ENCODE measurements around the gene DNAJB8. TPM values are rescaled to one million over a fixed set of nuclear protein-coding genes. Genes with fewer than 3 reads are reported as not detected.

Gene DNAJB8
- polyA plus RNA-seq, 1 donor, result not detected

DNA sequence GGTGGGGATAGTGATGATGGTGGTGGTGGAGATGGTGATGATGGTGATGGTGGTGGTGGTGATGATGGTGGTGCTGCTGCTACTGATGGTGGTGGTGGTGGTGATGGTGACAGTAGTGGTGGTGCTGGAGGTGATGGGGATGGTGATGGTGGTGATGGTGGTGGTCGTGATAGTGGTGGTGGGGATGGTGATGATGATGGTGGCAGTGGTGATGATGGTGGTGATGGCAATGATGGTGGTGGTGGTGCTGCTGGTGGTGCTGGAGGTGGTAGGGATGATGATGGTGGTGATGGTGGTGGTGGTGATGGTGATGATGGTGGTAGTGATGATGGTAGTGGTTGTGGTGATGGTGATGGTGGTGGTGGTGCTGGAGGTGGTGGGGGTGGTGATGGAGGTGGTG, 21.3 kb downstream of the DNAJB8 start:
- Histone ChIP-seq H3K4me1 (ENCODE audit: control insufficient read depth, insufficient read depth, low read length) (no peaks in the 10 kb centered on the region), H3K27ac (ENCODE audit: low read length) (no peak overlapping the region), H3K27me3 (ENCODE audit: control insufficient read depth, insufficient read depth, low read length) (peaks cover 24% of the 10 kb centered on the region), H3K36me3 (ENCODE audit: control insufficient read depth, insufficient read depth, low read length) (no peaks in the 10 kb centered on the region), H3K4me3 (ENCODE audit: low read length) (no peak overlapping the region), H3K9me3 (ENCODE audit: control insufficient read depth, low read depth, low read length) (no peaks in the 10 kb centered on the region)
- WGBS (ENCODE audit: insufficient coverage, low lambda C conversion rate), result no CpG with 5 or more reads among the region's 1 CpG
- DNase-seq, result no peak

DNA sequence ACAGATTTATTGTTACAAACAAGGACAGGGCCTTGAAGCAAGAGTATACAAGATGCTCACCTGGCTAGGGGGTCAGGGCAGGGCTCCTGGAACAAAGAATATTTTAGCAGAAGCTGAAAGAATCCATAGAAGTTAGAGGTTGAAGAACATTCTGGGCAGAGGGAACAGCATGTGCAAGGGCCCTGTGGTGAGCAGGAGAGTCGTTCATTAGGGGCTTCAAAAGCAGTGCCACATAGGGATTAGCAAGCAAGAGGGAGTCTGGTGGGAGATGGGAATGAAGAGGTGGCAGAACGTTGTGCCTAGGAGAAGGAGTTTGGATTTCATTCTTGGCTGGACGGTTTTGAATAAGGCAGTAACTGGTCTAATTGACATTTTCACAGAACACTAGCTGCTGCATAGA, 22.9 kb downstream of the DNAJB8 start:
- H3K27me3 ChIP-seq (ENCODE audit: control insufficient read depth, insufficient read depth, low read length), result peaks cover 32% of the 10 kb centered on the region
- WGBS (ENCODE audit: insufficient coverage, low lambda C conversion rate), result 57% methylated on average over 2 of the region's 3 CpGs
- H3K27ac ChIP-seq (ENCODE audit: low read length), result no peak overlapping the region
- H3K9me3 ChIP-seq (ENCODE audit: control insufficient read depth, low read depth, low read length), result no peaks in the 10 kb centered on the region
- H3K36me3 ChIP-seq (ENCODE audit: control insufficient read depth, insufficient read depth, low read length), result no peaks in the 10 kb centered on the region
- no peak overlapping the region for H3K4me3 ChIP-seq (ENCODE audit: low read length)
- DNase-seq, result no peak
- no peaks in the 10 kb centered on the region for H3K4me1 ChIP-seq (ENCODE audit: control insufficient read depth, insufficient read depth, low read length)

DNA sequence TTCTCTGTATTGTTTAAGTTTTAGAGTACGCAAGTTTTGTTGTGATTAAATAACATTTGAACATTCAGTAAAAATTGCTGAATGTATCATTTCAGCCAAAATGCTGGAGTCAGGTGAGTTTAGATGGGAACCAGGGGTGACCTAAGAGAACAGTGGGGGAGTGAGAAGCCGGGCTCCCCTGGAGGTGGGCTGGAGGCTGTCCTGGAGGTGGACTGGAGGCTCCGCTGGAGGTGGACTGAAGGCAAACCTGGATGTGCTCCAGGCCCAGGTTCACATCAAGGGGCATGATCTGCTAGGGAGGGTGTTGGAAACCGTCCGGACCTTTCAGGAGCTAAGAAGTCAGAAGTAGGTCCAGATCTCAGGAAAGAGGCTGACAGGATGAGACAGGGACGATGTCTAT, 23.7 kb downstream of the DNAJB8 start:
- Histone ChIP-seq H3K9me3 (ENCODE audit: control insufficient read depth, low read depth, low read length) (no peaks in the 10 kb centered on the region), H3K27me3 (ENCODE audit: control insufficient read depth, insufficient read depth, low read length) (peaks cover 37% of the 10 kb centered on the region), H3K4me3 (ENCODE audit: low read length) (no peak overlapping the region), H3K4me1 (ENCODE audit: control insufficient read depth, insufficient read depth, low read length) (no peaks in the 10 kb centered on the region), H3K27ac (ENCODE audit: low read length) (no peak overlapping the region), H3K36me3 (ENCODE audit: control insufficient read depth, insufficient read depth, low read length) (no peaks in the 10 kb centered on the region)
- WGBS (ENCODE audit: insufficient coverage, low lambda C conversion rate), result 100% methylated on average over 1 of the region's 6 CpGs
- no peak for DNase-seq

DNA sequence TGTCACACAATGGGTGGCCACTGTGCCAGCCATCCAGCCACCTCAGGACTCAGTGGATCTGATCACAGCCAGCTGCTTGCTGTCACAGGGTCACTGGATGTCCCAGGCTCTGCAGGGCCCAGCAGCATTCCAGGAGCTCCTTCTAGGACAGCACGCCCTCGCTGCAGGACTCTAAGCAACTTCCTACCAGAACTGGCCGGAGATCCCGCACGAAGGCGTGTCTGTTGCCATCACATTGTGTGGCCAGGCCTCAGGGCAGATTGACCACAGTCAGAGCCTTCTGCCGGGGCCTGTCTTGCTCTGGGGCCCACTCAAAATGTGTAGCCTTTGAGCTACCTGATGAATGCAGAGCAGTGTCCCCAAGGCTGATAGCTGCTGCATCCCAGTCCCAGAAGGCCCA, 24.6 kb downstream of the DNAJB8 start:
- no CpG with 5 or more reads among the region's 7 CpGs for WGBS (ENCODE audit: insufficient coverage, low lambda C conversion rate)
- Histone ChIP-seq H3K4me3 (ENCODE audit: low read length) (no peak overlapping the region), H3K9me3 (ENCODE audit: control insufficient read depth, low read depth, low read length) (no peaks in the 10 kb centered on the region), H3K4me1 (ENCODE audit: control insufficient read depth, insufficient read depth, low read length) (no peaks in the 10 kb centered on the region), H3K27ac (ENCODE audit: low read length) (no peak overlapping the region), H3K36me3 (ENCODE audit: control insufficient read depth, insufficient read depth, low read length) (no peaks in the 10 kb centered on the region), H3K27me3 (ENCODE audit: control insufficient read depth, insufficient read depth, low read length) (peaks cover 30% of the 10 kb centered on the region)
- DNase-seq, result no peak

DNA sequence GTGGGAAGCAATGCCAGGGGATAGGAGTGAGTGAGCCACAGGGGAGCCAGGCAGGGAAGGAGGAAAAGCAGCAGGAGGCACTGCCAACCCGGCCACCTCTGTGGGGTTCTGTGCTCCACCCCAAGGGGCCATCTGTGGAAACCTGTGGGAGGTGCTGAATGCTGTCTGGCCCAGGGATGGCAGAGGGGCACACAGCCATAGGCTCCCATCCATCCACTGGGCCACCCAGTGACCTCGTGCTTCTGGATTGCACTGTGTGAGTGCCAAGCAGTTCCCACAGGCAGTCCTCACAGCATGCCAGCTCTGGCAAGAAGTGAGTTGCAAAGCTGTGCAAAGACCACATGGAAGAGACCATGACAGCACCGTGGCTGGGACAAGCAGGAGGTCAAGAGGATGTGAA, 27.5 kb downstream of the DNAJB8 start:
- WGBS (ENCODE audit: insufficient coverage, low lambda C conversion rate), result no CpG with 5 or more reads among the region's 3 CpGs
- no peak for DNase-seq
- Histone ChIP-seq H3K36me3 (ENCODE audit: control insufficient read depth, insufficient read depth, low read length) (no peaks in the 10 kb centered on the region), H3K4me3 (ENCODE audit: low read length) (no peak overlapping the region), H3K4me1 (ENCODE audit: control insufficient read depth, insufficient read depth, low read length) (no peaks in the 10 kb centered on the region), H3K27me3 (ENCODE audit: control insufficient read depth, insufficient read depth, low read length) (peaks cover 48% of the 10 kb centered on the region), H3K27ac (ENCODE audit: low read length) (no peak overlapping the region), H3K9me3 (ENCODE audit: control insufficient read depth, low read depth, low read length) (no peaks in the 10 kb centered on the region)

DNA sequence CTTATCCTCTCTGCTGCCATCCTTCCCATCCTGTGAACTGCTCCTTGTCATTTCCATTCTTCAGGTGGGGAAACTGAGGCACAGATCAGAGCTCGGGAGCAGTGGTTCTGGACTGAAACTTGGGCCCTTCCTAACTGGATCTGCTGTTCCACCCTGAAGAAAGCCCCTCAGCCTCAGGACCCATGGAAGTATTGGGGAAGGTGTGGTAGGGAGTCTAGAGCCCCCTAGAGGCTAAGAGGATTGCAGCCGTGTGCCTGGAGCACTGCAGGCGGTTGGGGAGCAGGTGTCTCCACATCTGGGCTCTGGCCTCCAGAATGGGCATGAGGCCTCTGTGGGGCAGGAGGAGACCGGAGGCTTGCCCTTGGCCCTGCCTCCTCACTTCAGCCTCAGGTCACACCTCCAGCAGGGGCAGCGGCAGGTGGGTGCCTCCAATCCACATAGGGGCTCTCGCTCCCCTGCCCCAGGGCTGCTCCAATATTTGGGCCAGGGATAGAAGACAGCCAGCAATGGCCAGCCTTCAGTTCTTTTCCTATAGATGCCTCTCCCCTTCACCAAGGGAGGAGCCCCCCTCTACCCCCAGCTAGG, 28.1 kb downstream of the DNAJB8 start:
- H3K4me3 ChIP-seq (ENCODE audit: low read length), result no peak overlapping the region
- peaks cover 54% of the 10 kb centered on the region for H3K27me3 ChIP-seq (ENCODE audit: control insufficient read depth, insufficient read depth, low read length)
- no peak for DNase-seq
- H3K4me1 ChIP-seq (ENCODE audit: control insufficient read depth, insufficient read depth, low read length), result no peaks in the 10 kb centered on the region
- no peak overlapping the region for H3K27ac ChIP-seq (ENCODE audit: low read length)
- no peaks in the 10 kb centered on the region for H3K9me3 ChIP-seq (ENCODE audit: control insufficient read depth, low read depth, low read length)
- WGBS (ENCODE audit: insufficient coverage, low lambda C conversion rate), result 100% methylated on average over 1 of the region's 6 CpGs
- H3K36me3 ChIP-seq (ENCODE audit: control insufficient read depth, insufficient read depth, low read length), result no peaks in the 10 kb centered on the region

DNA sequence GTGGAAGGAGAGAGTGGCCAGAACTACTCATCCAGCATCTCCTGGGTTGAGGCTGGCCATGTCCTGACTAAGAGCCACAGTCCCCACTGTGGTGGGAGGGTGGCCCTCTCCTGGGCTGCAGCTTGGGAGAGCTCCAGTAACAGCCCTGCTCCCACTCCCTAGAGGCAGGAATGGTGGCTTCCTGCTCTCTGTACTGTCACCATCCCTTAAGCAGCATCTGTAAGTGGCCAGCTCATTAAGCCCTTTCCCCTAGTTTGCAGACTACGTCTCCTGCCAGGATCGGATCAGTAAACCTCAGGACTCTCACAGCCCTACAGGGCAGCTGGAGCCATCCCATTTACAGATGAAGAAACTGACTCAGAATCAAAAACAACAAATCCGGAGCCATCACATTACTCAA, 30.5 kb downstream of the DNAJB8 start:
- Histone ChIP-seq H3K36me3 (ENCODE audit: control insufficient read depth, insufficient read depth, low read length) (no peaks in the 10 kb centered on the region), H3K4me3 (ENCODE audit: low read length) (no peak overlapping the region), H3K27ac (ENCODE audit: low read length) (no peak overlapping the region), H3K4me1 (ENCODE audit: control insufficient read depth, insufficient read depth, low read length) (peaks cover 4% of the 10 kb centered on the region), H3K9me3 (ENCODE audit: control insufficient read depth, low read depth, low read length) (no peaks in the 10 kb centered on the region), H3K27me3 (ENCODE audit: control insufficient read depth, insufficient read depth, low read length) (peaks cover 73% of the 10 kb centered on the region)
- DNase-seq, result no peak
- WGBS (ENCODE audit: insufficient coverage, low lambda C conversion rate), result no CpG with 5 or more reads among the region's 3 CpGs

DNA sequence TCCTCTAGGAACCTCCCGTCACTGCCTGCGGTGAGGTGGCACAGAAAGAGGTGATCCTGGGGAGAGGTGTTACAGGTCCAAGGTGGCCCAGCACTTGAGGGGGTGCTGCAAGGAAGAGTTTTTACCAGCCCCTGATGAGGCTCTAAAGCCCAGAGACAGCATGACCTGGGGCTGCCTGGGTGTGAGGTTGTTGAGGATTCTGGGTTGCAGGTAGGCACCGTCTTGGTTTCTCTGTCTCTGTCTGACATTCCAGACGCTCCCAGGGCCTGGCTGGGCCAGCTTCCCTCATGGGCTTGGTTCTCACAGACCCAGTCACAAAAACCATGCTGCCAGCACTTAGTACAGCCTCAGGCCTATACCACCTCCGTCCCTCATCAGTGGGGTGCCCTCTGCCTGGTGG, 31.1 kb downstream of the DNAJB8 start:
- no peak for DNase-seq
- Histone ChIP-seq H3K4me1 (ENCODE audit: control insufficient read depth, insufficient read depth, low read length) (peaks cover 4% of the 10 kb centered on the region), H3K27ac (ENCODE audit: low read length) (no peak overlapping the region), H3K36me3 (ENCODE audit: control insufficient read depth, insufficient read depth, low read length) (no peaks in the 10 kb centered on the region), H3K27me3 (ENCODE audit: control insufficient read depth, insufficient read depth, low read length) (peaks cover 74% of the 10 kb centered on the region), H3K9me3 (ENCODE audit: control insufficient read depth, low read depth, low read length) (no peaks in the 10 kb centered on the region), H3K4me3 (ENCODE audit: low read length) (no peak overlapping the region)
- WGBS (ENCODE audit: insufficient coverage, low lambda C conversion rate), result no CpG with 5 or more reads among the region's 5 CpGs

DNA sequence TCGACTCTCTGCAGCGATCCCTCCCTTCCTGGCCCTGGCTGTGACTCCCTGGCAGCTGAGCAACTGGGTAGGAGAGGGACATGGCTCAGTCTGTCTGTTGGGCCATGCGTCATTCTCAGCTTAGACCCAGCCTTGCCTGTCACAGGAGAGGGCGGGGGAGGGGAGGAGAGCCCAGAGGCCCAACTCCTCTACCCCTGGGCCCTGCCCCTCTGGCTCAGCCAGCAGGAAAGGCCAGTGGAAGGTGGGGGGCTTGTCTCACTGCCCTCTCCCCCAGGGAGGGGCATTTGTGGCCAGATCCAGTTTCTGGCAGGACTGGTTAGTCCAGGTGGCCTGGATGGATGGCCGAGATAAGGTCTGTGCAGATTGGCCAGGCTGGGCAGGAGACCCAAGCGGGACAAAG, 31.6 kb downstream of the DNAJB8 start:
- WGBS (ENCODE audit: insufficient coverage, low lambda C conversion rate), result no CpG with 5 or more reads among the region's 6 CpGs
- no peak for DNase-seq
- H3K27ac ChIP-seq (ENCODE audit: low read length), result no peak overlapping the region

DNA sequence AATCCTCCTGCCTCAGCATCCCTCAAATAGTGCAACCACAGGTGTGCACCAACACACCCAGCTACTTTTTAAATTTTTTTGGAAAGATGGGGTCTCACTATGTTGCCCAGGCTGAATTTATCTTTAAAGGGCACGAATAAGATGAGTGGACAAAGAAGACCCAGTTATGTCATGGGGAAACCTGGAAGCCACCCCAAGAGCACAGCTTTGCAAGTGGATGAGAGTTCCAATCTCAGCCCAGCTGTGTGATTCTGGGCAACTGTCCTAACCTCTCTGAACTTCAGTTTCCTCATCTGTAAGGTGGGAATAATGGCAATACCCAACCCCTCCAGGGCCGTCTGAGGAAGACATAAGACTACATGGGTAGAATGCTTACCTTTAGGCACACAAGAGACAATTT, 32.2 kb downstream of the DNAJB8 start:
- Histone ChIP-seq H3K27ac (ENCODE audit: low read length) (no peak overlapping the region), H3K9me3 (ENCODE audit: control insufficient read depth, low read depth, low read length) (no peaks in the 10 kb centered on the region), H3K27me3 (ENCODE audit: control insufficient read depth, insufficient read depth, low read length) (peaks cover 78% of the 10 kb centered on the region), H3K36me3 (ENCODE audit: control insufficient read depth, insufficient read depth, low read length) (no peaks in the 10 kb centered on the region), H3K4me3 (ENCODE audit: low read length) (no peak overlapping the region), H3K4me1 (ENCODE audit: control insufficient read depth, insufficient read depth, low read length) (peaks cover 4% of the 10 kb centered on the region)
- no peak for DNase-seq
- WGBS (ENCODE audit: insufficient coverage, low lambda C conversion rate), result no CpG with 5 or more reads among the region's 2 CpGs

More for the DNA sequence above, 31.6 kb downstream of the DNAJB8 start:
- H3K9me3 ChIP-seq (ENCODE audit: control insufficient read depth, low read depth, low read length), result no peaks in the 10 kb centered on the region
- H3K4me1 ChIP-seq (ENCODE audit: control insufficient read depth, insufficient read depth, low read length), result peaks cover 4% of the 10 kb centered on the region
- H3K36me3 ChIP-seq (ENCODE audit: control insufficient read depth, insufficient read depth, low read length), result no peaks in the 10 kb centered on the region
- no peak overlapping the region for H3K4me3 ChIP-seq (ENCODE audit: low read length)
- peaks cover 78% of the 10 kb centered on the region for H3K27me3 ChIP-seq (ENCODE audit: control insufficient read depth, insufficient read depth, low read length)

DNA sequence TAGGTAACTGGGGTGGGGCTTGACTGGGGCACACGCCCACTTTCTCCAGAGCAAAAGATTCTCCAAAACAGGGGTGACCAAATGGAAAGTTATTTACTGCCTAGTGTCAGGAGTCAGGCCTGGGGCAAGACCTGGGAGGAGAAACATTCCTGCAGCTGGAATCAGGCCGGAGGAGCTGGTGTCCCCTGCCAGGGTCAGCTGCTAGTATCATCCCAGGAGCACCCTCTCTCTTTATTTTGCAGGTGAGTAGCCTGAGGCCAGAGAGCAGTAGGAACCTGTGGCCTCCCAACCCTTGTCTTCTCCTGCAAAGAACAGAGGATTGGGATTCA, 32.9 kb downstream of the DNAJB8 start:
- H3K9me3 ChIP-seq (ENCODE audit: control insufficient read depth, low read depth, low read length), result no peaks in the 10 kb centered on the region
- H3K27ac ChIP-seq (ENCODE audit: low read length), result no peak overlapping the region
- peaks cover 4% of the 10 kb centered on the region for H3K4me1 ChIP-seq (ENCODE audit: control insufficient read depth, insufficient read depth, low read length)
- H3K36me3 ChIP-seq (ENCODE audit: control insufficient read depth, insufficient read depth, low read length), result no peaks in the 10 kb centered on the region
- no peak overlapping the region for H3K4me3 ChIP-seq (ENCODE audit: low read length)
- DNase-seq, result no peak
- peaks cover 74% of the 10 kb centered on the region for H3K27me3 ChIP-seq (ENCODE audit: control insufficient read depth, insufficient read depth, low read length)
- WGBS (ENCODE audit: insufficient coverage, low lambda C conversion rate), result no CpG with 5 or more reads among the region's 2 CpGs

All from large intestine (tissue), 3 donors.